HG02588 (cell line): ENCODE measurements around the gene PCDH9.
A peak's percentile ranks its signal among the peaks of the same experiment; 100 is the strongest.

Experiments used
- ATAC-seq: cut with Tn5 transposase; IDR thresholded peaks from one replicate; pipeline ENCODE4 v1.9.1; 2021; ENCODE audit warnings: mild to moderate bottlenecking, moderate library complexity; ENCODE audit not compliant: unreplicated experiment

Gene PCDH9

DNA sequence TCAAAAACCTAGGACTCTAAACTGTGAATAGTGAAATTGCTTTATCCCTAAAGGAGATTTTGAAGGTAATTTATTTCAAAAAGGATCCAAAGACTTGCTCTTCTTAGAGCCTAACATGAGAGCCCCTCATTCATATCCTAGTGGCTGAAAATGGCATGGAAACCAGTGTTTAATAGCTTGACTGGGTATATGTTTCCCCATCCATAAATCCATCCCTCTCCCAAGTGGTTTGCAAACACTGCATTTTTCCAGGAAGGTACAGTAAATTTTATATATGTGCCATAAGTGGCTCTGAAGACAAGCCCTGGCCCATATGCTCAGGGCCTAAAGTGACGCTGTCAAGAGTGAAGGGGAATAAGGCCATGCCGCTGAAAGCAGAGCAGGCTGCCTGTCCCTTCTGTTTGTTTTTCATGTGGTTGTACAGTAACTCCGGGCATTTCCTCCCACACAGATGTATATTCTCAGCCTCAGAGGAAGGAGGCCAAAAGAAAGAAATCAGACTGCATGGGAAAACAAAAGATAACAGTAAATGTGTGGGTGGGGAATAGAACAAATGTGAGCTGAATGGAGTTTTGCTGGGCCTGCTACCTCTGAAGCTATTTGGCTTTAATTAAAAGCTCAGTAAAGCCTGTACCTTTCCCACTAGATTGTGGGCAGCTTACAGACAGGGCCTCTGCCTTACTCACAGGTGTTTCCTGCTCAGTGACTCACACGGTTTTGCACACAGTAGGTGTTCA, 181.9 kb downstream of the PCDH9 start:
- ATAC-seq: peak; percentile 78

DNA sequence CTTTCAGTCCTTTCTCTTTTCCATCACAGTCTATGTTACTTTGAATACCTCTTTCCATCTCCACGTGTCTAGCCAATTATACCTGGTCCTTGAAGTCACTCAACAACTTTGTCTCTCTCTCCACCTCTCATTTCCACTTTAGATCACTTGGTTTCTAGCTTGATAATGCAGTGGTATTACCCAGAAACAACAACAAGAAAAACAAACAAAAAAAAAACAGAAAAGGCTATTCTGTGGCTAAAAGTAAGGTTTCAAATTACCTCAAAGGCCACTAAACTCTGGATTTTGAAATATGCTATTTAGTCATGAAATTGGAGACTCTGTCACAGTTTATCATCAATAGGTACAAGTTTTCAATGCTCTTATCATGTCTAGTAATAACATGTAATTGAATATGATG, 184.8 kb downstream of the PCDH9 start:
- no peak for ATAC-seq

DNA sequence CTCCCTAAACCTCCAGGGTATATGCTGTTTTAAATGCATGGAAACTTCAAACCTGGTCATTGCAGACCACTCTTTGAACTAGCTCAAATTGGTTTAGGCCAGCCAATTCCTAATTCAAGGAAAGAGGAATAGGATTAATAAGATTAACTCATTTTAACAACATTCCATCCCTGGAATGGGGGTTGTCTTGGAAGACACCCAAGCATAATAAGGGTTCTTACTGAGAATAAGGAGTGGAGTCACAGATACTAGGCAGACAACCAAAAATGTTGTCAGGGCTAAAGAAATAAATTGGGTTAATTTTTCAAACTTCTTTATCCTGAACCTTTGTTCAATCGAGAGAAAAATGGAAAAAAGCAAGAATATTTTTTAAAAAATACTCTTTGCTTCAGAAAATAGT, 186.2 kb downstream of the PCDH9 start:
- ATAC-seq: no peak

DNA sequence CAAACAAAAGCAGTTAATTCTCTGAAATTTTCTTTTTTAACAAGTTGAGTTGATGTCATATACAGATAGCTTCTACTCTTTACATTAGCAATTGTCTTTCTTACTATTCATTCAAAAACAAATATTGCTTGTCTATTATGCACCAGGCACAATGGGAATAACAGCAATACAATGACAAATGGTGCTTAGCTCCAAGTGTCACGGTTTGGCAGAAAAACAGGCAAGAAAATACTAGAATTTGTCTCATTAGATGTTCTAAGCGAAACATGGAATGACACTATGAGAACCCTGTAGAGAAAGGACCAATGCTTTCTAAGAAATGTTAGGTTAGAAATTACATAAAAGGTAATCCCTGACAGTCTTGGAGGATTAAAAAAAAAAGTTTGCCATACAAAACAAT, 187.6 kb downstream of the PCDH9 start:
- ATAC-seq: no peak

DNA sequence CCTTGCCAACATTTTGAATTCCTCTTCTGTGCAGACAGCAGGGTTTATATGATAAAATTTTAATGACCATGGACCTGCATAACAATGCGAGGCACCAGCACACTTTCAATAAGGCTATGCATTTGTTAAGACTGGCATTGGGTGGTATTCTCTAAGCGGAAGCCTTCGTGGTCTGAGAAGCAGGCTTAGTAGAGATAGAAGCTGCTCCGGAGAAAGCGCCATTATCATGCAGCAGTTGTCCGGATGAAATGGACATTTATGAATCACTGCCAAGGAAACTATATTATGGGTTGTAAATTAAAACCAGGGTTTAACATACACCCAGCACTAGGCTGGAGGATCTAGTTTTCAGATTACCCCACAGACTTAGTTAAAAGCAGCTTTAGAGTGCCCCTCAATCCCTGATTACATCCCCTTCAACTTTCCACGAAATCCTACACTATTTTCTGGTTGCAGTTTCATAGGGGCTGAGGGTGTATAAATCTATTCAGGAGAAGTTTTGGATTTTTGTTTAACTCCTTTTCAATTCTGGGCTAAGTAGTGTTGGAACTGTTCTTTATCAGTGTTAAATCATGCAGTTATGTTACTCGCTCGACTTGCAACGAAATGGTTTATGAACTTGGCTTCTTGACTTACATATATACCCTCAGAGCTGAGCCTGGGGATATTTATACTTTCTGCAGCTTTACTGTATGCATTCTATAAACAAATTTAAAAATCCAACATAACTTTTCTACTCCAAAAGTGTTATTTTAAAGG, 193.3 kb downstream of the PCDH9 start:
- ATAC-seq: no peak

DNA sequence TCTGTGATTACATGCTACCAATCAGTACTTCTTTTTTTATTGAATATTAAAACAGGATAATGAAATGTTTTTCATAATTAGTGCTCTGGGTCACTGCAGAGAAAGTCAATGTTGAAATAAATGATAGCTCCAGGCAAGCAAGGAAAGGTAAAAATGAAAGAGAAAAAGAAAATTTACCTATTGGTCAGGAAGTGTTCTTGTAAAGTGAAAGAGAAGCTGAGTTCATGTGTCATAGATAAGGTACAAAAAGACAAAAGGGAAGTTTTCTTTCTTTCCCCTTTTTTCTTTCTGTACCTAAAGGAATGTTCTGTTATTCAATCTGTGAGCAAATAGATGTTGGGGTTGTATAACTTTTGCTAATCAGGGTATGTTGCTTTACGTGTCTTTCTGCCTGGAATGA, 197.0 kb downstream of the PCDH9 start:
- ATAC-seq: no peak

DNA sequence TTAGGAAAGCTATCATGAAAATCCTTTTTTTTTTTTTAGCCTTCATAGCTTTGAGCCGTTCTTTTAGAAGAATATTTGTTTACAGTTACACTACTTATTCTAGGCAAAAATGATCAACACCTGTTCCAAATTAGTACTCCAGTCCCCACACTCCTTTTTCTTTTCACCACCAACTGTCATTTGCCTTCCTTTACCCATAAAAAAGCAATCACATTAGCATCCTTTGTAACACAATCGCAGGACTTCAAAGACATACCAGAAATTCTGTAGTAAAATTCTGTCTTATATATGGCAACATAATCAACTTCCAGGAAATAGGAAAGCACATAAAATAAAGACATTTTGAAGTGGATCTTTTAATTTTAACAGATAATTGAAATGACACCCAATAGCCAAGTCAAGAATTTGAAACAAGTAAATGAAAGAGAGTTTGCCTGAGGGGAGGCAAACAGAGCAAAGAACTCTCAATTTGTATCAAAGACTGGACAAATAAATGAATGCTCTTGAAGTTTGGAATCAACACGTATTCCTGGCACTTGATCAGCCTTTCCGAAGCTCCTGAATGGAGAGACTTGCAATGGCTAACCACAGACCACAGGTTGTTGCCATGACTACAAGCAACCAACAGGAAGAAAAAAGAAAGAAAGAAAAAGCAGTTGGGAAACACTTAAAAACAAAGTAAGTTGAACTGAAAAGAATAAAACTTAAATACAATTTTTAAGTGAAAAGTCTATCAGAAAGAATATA, 206.8 kb downstream of the PCDH9 start:
- no peak for ATAC-seq

DNA sequence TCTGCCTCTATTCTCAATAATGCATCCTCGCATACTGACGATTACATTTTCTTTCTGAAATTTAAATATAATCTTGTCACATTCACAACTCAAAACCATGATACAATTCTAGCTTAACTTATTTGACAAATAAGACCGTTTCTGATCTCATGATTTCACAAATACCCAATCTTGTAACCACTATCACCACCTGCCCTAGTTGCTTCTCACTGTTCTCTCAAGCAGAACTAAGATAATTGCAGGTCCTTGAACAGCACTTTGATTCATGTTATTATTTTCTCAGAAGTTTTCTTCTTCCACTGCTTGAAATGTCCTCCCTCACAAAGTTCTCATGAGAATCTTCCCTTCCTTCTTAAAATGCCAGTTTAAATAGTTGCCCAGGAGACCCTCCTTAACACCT, 211.4 kb downstream of the PCDH9 start:
- ATAC-seq: no peak

DNA sequence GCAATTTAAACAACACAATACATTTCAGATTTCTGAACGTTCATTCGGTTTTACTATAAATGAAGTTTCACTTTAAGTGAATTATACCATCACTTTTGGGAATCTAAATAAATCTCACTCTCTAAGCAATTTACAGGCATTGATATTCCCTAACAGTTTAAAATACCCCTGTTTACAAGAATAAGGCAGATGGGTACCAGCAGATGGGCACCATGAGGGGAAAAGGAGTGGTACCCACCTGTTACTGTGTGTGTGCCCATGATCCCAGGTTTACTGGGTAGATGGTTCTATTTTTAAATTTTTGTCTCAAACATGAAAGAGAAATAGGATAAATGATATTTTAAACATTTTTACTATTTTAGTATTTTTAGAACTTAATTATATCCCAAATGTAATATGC, 212.9 kb downstream of the PCDH9 start:
- ATAC-seq: no peak

DNA sequence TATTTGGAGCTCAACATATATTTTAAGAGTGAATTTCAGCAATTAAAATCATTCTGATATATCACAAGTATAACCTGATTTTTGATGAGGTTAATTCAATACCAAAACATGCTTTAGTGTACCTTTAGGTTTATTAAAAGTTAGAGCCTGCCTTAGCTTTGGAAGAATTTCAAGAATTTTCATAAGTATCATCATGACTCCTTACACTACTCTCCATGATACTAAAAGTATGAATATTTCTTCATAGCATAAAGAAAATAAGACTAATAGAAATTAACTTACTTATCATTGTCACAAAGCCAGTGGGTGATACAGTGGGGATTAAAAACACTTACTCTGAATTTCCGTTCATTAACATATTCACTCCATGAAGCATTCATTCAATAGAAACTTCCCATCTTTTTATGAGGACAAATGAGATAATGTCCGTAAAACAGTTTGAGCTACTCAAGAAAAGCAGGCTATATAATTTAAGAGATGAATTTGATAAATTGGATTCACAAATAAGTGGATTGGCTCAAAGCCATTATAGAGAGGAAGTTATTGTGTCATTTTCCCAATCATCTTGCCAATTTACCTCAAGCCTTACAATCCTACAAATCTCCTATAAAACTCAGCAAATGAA, 214.0 kb downstream of the PCDH9 start:
- ATAC-seq: no peak

DNA sequence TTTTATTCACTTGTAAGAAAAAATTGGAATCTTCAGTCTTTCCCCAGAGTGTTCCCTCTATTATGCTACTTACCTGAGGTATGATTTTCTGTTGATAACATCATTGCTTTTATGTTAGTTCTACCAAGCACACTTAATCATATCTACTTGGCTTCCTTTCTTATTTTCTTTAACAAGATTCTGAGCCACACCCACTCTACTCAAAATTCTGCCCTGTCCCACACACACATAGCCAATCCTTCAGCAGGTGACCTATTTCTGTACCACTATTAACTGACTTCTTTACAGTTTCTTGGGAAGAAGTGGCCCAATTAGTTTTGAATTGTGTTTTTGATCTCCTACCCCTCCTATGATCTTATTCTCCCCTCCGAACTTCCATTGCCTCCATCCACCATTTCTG, 215.7 kb downstream of the PCDH9 start:
- ATAC-seq: no peak

DNA sequence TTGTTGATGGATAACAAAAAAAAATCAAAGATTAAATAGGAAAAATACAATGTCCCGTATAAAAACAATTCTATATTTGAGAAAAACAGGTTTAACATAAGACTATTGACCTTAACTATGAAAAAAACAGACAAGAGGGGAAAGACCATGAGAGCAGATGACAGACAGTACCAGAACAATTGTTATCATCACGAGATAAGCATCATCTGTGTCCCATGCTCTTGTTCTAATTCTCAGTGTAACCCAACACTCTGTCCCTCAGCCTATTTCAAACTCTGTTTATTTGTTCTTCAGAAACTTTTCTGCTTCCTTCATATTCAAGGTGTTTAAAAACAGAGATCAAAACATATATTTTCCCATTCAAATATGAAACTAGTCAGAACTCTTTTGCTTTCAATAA, 216.4 kb downstream of the PCDH9 start:
- ATAC-seq: no peak

DNA sequence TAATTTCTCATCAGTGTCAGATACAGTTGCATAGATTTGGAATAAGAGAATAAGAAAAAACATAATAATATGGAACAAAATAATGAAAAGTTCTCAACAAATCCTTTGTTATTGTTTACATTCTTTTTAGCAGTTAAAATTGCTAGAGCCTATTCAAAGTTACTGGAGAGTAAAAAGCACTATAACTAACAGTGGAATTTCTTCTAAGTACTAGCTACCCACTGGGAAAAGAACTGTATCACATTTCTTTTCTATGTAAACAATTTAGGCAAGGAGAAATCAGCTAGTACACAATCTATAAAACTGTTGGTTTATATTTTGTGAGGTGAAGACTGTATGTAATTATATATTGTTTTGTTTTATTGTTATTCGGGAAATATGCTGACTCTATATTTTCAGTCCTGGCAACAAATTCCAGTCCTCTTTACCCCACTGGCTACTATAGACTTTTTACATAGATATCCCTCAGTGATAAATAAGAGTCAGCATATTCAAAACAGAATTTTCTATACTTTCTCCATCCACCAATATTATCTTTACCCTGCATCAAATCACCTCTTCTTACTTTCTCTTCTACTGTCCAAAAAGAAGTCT, 222.0 kb downstream of the PCDH9 start:
- ATAC-seq: no peak

DNA sequence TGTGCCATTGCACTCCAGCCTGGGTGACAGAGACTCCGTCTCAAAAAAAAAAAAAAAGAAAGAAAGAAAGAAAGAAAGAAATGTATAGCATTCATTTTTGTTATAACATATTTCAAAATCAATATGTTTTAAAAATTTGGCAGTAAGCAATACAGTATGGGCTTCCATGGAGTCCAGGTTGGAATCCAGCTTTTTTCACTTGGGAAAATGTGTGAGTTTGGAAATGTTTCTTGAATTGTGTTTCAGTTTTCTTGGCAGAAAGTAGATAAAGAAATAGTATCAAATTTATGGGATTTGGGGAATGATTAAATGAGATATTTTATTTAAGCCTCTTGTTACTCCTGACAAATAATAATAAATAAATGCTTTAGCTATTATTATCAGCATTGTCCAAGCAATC, 225.6 kb downstream of the PCDH9 start:
- no peak for ATAC-seq

DNA sequence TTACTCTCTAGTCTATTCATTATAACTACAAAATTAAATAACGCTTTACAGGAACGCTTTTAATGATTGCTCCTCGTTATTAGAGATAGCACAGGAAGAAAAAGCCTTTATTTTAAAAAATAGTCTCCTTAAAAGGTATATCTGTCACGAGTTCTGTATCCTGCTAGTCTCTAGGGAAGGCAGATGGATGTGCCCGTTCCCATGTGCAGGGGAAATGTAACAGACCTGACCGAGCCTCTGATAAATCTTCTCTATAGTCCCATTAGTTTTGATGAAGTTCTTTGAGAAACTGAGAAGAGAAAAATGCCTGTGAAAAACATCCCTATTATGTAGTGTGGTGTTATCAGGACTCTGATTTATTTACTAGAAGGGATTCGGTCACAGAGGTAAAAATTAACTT, 226.4 kb downstream of the PCDH9 start:
- ATAC-seq: no peak

DNA sequence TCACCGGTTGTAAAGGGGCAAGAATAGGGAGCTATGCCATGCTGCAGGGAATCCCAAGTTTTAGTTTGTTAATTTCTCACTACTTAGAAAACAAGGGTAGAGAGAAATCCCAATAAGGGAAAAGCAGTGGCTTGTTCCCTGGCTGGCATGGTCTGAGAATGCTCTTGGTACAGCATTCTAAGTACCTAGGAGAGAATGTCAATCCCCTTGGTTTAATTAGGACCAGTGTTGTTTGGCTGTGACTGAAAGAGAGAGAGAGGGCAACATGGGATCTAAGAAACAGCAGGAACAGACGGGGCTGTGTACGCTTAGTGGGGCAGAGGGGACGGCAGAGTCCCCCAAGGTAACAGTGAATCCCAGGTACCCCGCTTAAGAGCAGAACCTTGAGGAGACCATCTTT, 228.8 kb downstream of the PCDH9 start:
- ATAC-seq: no peak

DNA sequence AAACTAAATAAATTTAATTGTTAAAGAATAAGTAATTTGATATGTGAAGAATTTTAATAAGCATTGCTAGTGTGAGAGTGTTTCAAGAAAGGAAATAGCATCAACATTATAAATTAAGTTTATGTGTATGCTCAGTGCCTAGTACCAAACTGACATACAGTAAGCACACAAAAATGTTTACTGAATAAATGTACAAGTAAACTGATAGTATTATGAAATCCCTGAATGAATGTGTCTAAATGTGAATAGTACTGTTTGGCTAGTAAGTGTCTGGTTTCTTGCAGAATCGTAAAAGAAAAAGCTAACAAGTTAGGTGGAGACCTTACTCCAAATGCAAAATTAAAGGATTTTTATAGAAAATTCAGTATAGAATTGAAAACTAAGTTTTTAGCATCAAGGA, 233.6 kb downstream of the PCDH9 start:
- ATAC-seq: no peak

DNA sequence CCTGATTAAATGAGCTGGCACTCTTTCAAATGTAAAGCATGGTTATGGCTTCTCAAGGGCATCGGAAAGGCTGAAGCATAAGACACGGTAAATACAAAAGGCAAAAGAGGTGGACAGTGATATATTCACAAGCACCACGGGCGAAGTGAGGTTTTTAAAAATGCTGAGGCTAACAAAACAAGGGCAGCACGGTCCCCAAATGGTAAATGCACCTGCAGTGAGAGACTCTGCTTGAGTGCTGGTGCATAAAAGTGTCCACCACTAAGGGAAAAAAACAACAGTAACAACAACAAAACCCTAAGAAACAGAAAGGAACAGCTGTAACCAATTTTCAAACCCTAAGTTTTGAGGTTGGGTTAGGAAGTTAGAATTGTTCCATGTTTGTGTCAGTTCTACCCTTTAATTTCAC, 234.9 kb downstream of the PCDH9 start:
- ATAC-seq: peak; percentile 73

DNA sequence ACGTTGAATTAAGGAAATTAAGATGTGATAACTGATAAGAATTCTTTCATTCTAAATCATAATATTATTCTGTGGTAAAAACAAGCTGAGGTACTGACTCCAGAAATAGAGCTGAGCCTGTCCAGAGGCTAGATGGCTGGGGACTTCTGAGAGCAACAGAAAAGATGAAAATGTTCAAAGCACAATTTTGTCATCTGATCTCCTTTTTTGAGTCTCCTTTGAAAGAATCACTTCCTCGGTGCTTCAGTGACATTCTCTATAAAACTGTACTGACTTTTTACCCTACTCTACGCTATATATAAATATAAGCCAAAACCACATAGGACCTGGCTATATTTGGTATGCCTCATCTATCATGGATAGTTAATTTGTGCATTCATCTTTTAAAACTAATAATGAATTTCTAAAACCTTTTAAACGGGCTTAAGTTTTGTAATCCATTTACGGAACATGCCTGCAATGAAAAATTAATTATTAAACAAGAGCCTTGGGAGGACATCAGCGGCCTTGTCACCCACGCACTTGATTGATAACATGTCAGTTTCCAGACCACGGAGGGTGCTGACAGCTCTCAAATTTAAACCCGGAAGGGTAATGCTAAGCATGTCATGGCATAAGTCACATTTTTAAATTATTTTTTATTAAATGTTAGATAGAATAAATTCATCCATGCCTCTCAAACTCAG, 235.5 kb downstream of the PCDH9 start:
- ATAC-seq: peak; percentile 48

DNA sequence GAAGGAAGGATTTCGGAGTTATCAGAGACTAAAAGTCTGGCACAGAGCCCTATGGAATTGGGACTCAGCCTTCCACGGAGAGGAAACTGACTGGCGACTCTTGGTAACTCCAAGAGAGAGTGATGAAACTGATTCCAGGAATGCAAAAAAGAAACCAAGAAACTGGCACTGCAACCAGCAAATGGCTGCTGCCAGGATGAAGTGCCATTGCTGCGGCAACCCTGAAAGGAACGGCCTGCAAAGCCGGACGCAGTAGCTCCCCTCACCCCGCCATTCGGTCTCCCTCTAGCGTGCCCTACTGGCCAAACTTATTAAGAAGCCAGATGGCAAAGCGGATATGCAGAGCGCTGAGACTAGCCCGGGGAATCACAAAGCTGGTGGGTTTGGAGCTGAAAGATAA, 236.0 kb downstream of the PCDH9 start:
- ATAC-seq: peak; percentile 48
